NCI-H69 (cell line): ENCODE results near the gene BTBD9.

Experiments
- DNase-seq: peaks from one replicate; lab custom pipeline; 2025; lab: John Stamatoyannopoulos, UW

The BTBD9 gene

DNA sequence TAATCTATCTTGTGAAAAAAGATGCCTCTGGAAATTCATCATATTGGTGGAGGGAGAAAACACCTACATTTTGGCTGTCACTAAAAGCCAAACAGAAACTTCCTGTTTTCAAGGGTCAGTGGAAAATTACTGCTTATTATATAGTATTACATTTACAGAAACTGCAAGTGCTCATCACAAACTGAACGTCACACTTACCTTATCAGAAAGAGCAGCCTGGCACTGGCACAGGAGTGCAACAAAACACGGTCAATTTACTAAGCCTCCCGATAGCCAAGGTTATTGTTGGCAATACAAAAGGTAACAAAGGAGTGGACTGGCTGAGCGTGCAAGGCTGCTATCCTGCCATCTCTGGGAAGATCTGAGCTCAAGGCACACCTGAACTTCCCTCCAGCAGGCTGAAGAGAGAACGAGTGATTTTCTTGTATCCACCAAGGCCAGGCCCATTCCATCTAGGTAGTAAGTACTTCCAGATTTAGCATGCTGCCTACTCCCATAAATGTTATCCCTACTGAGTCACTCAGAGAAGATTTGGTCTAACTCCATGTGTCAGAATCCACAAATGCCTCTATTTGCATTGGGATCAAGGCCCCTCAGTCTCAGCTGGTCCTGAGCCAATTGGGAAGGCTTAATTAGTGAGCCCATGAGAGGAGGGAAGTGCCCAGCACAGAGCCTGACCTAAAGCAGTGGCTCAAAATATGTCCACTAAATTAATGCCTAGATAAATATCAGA, 399.8 kb downstream of the BTBD9 start:
- peak; percentile 93 for DNase-seq

DNA sequence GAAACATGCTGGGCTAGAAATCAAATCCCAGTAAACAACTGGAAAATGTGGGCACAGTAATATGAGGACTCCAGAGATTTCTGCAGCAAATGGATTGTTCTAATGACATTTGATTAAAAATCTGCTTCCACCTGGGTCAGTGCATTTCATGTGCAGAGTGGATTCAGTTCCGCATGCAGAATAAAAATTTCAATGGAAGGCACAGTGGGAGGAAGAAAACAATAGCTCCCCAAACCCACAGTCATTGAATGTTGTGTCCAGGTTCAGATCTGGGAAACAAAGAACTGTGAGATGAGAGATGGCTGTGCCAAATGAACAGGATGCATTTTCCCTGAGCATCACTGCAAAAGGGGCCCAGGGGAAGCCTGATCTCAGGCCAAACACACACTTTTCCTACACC, 403.1 kb downstream of the BTBD9 start:
- peak; percentile 72 for DNase-seq

DNA sequence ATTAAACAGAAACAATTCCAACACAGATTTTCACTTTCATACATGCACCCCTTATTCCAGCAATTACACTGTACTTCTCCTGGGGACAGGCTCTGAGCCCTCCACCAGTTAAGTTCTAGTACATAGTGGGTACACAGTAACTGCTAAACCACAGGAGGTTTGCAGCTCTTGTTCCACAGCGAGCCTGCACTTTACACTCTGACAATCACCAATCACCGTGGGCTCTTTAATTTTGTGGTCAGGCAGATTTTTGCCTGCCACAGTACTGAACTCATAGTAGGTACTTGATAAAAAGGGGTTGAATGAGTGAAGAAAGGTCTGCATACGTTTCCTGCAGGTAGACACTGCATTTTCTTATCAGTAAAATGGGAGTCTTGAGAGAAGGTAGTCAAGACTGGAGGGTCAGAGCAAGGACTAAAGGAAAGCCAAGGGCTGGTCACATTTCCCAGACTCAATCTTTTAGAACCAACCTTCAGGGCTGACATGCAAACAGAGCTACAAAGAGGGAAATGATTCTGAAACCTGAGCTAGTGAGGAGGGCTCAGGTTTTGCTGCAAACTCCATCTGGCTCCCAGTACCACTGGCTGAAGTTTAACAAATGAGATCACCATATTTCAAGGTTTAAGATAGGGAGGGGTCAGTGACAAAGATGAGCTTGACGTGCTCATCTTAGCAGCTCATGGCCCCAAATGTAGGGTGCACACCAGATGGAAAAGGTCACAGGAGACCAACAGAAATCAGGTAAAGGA, 404.6 kb downstream of the BTBD9 start:
- peak; percentile 87 for DNase-seq

DNA sequence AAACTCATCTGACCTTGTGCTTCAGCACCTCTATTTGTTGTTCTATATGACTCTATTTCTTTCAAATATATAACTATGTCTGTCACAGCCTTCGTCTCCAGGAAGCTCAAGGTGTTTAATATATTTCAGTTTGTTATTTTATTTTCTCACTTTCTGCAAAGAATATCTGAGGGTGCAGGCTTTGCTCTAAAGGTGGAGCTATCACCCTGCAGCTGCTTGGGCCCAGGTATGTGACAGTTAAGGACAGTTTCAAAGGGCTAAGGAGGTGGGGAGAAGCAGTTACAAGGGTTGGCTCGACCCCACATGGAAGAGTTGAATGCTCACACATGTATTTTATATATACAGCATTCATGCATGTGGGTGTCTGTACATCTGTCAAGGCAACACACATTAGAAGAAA, 405.6 kb downstream of the BTBD9 start:
- DNase-seq, result peak; percentile 58

DNA sequence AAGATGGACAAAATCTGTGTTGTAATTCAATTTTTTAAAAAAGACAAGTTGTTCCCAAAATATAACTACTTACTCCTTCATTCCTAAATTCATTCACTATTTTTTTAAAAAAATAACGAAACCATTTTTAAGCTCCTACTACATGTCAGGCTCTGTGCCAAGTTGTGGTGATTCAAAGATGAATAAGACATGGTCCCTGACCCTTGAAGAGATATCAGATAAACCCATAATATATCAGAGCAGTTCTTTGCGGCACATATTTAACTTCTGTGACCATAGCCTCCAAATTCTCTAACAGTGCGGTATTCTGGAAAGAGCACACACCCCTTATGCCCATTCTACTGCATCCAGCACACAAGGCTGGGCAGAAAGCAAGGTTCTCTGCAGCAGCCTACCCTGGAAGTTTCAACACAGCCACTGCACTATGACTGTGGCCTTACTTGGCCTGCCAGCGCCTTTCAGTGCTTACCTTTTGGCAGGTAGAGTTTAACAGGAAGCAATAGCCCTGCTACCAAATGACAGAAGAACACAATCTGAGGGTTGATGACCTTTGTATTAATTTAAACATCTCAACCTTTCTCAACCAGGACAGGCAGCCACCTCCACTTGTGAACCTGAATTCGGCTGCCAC, 406.5 kb downstream of the BTBD9 start:
- DNase-seq, result peak; percentile 44

DNA sequence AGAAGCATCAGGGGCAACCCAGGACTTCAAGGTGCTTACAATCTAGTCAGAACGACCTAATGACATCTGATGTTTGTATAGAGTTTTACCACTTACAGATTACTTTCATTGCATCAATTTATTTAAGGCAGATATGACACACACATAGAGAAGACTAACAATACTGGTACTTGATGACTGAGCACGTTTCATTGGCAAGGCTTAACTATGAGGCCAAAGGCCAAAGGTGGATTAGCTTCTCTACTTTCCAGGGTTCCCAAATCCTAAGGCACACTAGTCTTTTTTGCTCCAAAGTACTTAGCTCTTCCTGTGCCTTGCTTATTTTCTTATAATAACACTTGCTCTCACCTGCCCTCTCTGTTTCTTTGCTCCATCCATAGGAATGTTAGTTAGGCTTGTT, 414.0 kb downstream of the BTBD9 start:
- no peak for DNase-seq

DNA sequence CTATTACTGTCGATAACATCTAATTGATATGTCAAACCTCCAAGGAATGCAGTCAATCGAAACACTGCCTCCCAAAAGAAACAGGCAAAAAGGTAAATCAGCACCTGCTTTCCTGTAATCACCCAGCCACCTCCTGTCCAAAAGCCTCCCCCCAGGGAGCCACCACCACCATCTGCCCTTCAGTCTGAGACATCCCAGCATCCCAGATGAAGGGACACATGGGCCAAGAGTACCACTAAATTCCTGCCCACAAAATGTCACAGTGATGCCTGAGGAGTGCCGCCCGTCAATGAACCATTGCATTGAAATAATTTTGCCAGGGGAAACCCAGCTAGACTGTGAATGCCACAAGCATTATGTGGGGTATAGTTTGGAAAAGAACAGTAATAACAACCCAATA, 418.5 kb downstream of the BTBD9 start:
- no peak for DNase-seq

DNA sequence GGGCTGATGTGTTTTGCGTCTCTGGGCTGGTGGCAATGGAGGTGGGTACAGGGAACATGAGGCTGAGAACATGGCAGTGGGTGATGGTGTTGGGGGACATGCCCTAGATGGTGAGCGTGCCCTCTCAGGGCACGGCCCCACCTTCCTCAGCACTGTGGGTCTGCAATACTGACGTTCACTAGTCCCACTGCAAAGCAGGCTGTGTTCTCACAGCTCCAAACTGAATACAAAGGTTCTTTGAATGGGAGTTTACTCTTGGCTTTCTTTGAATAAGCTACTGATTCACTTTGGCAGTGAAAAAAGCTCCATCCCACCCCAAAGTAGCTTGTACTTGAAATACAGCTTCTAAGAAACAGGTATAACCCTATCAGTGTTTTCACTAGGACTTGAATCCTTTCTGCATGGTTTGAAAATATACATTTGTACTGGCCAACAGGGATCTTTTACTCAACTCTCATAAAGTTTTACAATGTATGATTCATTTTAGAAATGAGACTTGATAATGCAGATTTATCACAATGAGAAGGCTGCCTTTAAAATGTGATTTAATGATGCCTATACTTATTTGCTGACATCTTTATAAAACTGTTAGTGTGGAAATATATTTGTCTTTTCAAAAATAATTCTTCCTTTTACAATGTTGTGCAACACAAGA, 419.5 kb downstream of the BTBD9 start:
- DNase-seq, result peak; percentile 50

DNA sequence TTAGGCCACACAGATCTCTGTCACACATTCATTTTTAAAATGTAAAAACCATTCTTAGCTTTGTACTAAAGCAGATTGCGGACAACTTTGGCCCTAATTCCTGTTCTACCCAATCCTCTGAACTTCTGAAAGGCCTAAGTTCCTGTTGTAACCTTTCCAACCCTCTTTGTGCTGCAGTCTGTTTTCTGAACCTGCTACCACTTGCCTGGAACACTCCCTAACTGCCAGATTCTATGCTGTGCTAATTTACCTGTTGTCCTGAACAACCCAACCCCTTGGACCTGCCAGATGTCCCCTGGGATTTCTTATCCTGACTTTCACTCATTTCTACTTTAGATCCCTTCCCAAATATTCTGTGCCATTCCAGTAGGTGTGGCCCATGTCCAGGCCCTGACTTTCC, 421.5 kb downstream of the BTBD9 start:
- DNase-seq, result peak; percentile 59

DNA sequence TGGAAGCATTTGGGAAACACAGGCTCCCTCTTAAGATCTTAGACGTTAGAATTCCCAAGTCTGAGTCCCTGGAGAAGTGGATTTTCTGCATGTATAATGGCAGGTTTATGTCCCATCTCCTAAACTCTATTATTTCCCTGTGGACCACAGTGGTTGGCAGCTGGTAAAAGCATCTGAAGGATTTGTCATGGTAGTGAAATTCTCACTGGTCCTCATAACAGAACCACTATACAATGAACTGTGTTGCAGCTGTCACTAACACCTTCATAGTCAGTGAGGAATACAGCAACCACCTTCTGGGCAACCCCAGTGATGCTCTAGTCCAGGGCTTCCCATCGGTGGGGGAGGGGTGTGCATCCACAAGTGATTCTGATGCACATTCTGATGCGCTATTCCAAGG, 423.3 kb downstream of the BTBD9 start:
- no peak for DNase-seq

DNA sequence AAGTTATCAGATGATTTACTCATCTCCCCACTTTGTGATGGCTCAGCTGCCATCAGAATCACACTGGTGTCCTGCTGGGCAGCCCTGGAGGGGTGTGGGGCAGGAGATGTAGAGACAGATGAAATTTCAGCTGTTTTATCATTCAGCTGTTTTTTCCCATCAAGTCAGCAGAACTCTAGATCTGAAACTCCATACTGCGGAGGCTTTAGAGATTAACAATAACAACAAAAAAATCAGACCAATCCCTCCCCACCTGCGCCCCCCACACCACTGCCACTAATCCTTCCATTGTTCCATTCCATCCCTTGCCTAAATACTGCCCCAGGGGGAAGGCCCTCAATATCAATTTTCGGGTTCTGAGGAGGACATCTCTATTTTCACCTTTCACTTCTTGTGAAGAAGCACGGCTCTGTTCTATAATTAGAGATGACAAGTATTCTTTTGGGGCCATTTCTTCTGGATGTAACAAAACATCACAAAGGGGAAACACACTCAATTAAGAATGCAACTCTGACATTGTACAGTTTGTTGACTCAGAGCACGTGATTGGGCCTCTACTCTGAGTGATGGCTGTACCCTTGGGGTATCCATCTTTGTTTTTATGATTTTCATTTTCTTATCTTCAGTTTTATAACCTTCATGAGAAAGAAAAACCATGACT, 423.9 kb downstream of the BTBD9 start:
- DNase-seq, result peak; percentile 39

DNA sequence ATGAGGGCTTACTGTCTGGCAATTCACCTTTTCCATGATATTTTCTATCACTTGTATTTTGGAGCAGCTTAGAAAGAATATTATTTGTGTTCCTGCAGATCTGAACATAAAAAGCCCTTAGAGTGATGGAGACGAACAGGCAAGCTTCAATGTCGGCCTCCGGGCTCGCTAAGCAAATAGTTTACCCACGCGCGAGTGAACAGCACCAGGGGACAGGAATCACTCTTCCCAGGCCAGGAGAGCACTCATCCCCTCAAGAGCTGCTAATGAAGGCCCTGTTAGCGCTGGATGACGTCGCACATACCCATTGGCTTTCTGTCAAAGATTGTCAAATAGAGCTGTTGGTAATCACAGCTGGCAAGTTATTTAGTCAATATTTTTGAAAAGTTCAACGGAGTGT, 424.5 kb downstream of the BTBD9 start:
- peak; percentile 71 for DNase-seq

DNA sequence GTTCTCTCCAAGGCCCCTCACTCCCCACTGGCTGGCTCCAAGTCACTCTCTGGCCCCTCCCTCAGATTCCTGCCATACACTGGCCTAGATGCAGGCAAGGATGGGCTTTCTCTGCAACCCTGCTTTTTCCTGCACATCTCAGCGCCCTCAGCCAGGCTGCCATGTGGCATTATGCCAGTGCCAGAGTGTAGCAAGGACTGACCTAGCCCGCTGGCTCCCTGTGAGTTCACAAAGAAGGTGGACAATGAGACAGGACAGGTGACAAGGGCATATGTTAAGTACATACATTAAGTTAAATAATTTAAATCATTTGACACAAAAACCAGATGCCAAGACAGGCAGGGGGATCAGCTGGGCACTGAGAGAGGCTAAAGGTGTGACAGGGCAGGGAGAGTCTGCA, 425.6 kb downstream of the BTBD9 start:
- peak; percentile 81 for DNase-seq

DNA sequence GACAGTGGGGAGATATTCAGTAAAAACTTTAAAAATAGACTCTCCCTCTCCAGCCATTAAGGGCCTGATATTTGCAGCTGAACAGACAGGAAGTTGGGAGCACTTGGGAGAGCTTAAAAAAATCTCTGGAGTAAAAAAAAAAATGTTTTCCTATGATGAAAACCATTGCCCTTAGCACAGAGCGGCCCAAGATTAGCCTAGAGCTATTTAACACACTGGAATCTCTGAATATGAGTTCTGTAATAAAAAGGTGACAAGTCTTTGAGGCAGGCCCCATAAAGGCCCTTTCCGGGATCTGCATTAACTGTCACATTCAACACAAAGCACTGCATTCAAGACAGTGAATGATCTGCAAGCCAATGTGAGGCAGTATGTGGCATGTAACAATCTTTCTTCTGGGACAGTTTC, 426.5 kb downstream of the BTBD9 start:
- DNase-seq, result peak; percentile 62

DNA sequence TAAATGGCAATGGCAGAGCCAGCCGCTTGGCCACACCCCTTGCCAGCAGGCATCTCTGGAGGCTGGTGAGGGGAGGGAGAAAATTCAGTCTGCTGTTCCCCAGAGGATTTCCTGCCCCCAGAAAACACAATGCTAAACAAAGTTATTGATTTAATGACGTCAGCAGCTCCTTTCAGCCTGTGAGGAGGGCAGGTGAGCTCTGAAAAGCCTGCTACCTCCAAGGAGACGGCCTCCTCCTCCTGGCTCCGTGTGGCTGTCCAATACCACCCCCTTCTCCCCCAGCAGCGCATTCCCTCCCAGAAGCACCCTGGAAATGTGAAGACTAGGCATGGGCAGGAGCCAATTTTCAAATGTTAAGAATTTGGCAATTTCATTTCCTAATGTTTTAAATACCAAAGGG, 427.1 kb downstream of the BTBD9 start:
- DNase-seq, result peak; percentile 99

DNA sequence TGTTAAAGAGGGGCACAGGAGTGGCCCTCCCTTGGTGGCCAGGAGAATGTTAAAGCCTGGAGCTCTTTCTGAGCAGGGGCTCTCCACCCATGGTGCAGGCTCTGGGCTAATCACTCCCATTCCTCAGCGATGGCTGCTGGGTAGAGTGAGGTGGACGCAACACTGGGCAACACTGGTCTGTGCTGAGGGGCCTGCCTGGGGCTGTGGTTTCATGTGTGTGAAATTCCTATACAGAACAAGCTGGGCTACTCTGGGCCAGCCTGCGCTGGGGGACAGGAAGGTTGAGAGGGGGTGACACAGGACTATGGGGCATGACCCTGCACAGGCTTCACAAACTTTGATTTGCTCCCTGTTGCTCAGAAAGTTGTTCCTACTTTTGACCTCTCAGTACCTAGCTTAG, 427.6 kb downstream of the BTBD9 start:
- DNase-seq, result no peak

DNA sequence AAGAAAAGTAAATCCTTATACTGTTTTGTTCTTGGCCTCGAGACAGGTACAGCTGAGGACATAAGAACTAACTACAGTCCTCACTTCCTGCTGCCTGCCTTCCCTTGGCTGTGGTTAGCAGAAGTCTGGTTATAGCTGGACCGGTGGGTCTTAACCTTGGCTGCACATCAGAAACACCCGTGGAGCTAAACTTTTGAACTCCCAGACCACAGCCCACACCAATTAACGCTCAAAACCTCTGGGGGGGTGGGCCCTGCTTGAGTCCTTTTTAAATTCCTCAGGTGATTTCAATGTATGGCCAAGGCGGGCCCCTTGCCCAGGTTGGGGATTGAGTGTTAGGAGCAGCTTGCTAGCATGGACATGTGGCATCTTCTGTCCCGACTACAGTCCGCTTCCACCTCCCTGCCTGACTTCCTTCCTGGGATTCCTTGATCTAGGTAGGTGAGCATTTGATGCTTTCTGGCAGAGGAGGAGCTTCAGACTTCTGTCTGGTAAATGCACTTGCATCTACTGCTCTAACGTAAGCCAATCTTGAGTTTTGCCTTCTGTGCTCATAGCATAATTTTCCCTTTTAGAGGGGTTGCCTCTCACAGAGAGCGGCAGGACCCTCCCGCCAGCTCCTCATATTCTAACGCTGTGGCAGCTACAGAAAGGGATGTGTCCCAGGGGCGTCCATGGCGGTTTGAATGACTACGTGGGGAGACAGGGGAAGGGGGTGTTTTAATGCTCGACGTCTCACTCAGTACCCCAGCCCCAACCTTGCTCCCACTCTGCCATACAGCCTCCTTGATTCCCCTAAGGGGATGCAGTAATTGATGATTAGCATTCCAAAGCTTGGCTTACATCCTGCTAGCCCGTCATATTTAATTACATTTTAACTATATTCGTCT, 430.1 kb downstream of the BTBD9 start:
- peak; percentile 63 for DNase-seq

DNA sequence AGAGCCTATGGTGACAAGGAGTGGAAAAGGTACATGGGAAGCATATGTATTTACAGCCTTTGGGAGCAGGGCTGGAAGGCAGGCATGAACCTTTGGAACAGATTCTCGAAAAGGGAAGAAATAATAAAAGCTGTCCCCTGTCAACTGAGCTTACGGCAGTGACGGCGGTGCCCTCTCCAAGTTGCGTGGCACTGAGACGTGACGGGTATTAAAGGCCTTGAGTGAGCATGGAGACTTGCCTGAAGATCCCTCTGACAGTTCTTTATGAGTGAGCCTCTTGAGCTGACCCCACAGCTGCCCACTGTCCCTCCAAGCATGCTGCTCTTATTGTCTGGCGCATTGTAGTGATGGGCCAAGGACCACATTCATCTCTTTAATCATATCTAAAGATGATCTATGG, 431.7 kb downstream of the BTBD9 start:
- DNase-seq, result no peak

DNA sequence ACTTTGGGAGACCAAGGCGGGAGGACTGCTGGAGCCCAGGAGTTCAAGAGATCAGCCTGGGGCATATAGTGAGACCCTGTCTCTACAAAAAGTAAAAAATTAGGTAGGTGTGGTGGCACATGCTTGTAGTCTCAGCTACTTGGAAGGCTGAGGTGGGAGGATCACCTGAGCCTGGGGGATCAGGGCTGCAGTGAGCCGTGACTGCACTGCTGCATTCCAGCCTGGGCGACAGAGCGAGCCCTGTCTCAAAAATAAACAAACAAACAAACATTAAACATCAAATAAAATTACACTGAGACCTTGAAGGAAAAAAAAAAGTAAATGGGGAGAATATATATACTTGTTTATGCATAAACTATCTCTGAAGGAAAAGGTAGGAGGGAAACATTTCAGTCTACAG, 432.4 kb downstream of the BTBD9 start:
- DNase-seq, result no peak

DNA sequence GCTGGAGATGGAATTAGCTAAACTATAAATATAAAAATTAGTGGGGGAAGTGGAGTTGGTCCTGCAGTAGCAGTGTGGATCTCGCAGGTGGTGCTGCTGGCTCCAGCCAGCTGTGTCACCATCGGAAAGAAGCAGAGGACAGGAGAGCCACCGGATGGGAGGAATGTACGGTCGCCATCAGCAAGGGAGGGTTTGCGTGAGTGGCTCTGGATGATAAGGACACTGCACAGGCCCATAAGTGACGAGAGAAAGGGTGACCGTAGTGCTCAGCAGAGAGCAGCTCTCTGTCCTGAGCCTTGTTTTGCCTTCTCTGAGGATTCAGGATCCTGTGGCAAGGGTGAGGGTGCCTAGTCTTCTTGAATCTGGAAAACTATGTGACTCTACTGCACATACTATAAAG, 441.5 kb downstream of the BTBD9 start:
- peak; percentile 48 for DNase-seq

DNA sequence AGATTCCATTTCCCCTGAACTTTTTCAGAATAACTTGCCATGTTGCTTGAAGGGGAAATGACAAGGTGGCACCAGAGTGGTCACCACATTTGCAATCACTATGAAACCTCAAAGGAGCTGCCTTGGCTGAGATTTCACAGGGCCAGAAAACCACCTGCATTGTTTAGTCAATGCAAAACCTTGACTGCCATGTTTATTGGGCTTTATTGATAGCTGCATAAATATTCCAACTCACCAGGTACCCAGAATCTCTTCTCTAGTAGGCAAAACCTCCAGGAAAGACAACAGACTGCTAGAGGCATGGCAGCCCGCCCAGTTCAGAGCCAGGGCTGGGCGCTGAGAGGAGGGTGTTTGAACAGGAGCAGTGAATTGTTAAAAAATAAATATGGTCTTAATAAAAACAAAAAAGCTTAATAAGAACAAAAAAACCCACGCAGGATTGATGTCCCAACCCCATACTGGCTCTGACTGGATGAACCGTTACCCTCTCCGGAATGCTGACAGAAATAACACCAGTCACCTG, 444.6 kb downstream of the BTBD9 start:
- DNase-seq, result peak; percentile 54
